HS-5 (cell line): Measurements from ENCODE around the gene C2CD2L.
"Not testable (repeated sequence)": the region's sequence is repeated elsewhere in the genome, so short reads cannot be mapped to it uniquely, and the experiment has no call there.

Experiments used
- DNase-seq: peaks from one replicate; pipeline ENCODE4 v3.0.0-alpha.2; 2012; ENCODE audit warnings: low read depth

The C2CD2L gene

DNA sequence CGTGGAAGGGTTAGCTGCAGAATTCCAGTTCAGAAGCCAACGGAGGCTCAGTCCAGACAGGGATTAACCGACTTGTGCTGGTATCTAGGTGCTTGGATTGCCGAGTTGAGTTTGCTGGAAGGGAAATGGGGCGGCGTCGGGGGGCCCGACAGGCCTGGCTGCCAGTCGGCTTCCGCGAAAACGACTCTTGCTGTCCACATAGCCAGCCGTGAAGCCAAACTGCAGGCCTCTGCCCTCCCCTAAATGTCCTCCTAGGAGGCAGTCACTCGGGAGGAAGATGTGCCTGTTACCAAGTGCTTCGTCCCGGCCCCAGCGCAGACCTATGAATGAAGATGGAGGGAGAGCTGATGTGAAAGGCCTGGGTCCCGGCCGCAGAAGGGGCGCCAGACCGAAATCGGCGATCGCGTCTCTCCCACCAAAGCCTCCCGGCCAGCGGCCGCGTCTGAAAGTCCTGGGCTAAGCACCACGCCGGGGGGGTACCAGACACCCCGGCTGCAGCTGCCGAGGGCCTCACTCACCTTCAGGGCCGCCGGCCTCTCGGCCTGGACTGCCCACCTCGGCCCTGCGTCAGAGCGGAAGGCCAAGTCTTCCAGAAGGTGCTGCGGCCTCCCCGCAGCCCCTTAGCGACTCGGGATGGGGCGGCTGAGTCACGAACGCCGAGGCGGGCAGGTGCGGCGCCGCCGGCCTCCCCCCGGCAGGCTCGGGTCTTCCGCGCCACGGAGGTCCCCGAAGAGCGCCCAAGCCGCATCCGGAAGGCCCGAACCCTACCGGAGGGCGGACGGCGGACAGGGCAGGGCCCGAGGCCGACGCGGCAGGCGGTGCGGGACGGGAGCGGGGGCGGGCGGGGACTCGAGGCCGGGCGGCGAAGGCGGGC lies 13.0 kb upstream of the C2CD2L start:
- no peak for DNase-seq

DNA sequence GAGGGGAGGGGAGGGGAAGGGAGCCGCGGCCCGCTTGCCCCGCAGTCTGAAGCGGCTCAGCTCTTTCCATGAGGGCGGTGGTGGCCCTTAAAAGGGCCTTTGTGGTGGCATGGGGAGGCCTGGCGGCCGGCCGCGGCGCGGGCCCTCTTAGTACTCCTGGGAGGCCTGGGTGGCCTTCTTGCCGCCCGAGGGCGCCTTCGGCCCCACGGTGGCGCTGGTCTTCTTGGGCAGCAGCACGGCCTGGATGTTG lies 12.4 kb upstream of the C2CD2L start:
- no peak for DNase-seq

DNA sequence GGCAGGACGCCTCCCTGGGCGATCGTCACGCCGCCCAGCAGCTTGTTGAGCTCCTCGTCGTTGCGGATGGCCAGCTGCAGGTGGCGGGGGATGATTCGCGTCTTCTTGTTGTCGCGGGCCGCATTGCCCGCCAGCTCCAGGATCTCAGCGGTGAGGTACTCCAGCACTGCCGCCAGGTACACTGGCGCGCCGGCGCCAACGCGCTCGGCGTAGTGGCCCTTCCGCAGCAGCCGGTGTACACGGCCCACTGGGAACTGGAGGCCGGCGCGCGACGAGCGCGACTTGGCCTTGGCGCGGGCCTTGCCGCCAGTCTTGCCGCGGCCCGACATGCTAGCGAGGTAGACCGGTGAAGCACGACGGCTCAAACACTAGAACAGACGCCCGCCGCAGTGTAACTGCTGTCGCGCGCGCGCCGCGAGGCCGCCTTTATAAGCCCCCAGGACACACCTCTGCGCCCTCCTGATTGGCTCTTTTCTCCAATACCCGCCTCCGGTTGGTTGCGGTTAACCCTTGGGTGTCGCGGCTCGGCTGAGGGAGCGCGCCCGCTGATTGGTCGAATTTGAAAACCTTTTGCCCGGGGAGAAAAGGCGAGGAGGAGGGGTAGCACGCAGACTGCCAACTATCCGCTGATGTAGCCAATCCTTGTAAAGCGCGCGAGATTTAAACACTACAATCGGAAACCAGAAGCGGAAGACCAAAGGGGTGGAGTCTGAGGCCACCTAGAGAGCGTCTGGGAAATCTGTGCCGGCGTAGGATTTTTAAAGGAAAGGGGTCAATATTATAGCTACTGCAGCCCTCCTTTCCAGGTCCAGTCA lies 11.9 kb upstream of the C2CD2L start:
- peak; percentile 94 for DNase-seq

DNA sequence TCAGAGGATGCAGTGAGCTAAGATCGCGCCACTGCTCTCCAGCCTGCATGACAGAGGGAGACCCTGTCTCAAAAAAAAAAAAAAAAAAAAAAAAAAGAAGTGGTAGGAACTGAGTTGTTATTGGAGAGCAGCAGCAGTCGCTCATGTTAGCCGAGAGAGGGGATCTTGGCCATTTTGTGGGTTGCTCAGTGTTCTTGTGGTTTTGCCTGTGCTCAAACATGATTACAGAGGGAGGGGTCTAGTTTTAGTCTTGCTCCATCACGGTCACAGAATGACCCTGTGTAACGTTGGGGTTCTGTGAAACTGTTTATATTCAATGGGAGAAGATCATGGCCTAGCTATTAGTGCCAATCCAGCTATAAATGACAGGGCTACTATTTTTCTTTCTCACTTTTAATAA lies 7.4 kb upstream of the C2CD2L start:
- DNase-seq, result no peak

DNA sequence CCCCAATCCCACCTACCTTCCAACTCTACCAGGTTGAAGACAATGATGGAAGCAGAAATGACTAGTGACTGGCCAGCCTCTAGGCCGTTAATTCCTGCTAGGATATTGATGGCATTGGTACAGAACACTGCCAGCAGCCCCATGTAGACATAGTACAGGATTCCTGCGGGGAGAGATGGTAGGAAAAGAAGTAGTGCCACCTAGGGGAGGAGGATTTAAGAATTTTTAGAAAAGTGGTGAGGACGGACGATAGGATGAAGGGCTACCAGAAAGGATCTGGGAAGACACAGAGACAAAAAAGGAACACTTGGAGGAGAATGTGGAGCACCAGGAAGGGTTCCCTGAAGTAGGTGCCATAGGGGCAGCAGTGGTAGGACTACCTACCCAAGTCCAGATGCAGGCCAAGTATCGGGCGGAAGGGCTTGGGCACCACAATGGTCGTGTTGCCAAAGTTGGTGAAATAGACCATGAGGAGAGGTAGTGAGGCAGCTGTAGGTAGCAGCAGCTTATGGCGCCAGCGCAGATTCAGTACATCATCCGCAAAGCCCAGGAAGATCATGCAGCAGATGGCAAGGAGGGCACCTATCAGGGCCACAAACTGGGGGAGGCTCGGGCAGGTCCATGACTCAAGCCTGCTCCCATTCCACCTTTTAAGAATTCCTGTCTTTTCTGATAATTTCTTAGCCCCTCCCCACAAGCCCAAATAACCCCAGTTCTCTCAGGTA lies 6.7 kb upstream of the C2CD2L start:
- no peak for DNase-seq

DNA sequence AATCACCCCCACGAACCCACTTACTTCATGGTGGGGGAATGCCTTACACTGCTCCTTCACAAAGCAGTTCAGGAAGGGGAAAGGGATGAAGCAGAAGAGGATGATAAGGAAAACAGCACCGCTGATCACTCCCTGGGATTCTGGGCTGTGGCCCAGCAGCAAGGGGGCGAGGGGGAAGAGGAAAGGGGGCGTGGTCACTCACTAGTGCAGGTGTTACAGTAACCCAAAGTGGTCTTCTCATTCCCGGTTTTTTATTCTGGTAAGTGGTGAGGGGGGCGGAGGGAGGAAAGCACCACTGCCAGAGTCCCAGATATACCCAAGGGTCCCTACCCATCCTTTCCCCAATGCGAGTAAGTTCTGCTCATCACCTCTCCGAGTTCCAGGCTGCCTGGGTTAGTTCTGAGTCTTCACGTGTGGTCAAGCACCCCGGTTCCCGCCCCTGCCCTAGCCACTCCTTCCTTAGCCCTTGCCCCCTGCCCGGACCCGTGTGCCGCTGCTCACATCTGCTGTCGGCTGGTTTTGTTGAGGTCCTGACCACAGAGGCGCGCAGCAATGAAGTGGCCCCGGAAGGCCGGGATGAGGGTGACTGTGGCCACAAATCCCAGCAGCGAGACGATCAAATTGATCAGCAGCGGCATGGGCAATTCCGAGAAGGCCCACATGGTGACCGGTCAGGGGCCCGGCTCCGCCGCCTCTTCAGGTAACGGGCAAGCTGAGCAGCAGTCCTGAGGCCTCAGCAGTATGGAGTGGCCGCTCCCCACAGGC lies 6.0 kb upstream of the C2CD2L start:
- no peak for DNase-seq

DNA sequence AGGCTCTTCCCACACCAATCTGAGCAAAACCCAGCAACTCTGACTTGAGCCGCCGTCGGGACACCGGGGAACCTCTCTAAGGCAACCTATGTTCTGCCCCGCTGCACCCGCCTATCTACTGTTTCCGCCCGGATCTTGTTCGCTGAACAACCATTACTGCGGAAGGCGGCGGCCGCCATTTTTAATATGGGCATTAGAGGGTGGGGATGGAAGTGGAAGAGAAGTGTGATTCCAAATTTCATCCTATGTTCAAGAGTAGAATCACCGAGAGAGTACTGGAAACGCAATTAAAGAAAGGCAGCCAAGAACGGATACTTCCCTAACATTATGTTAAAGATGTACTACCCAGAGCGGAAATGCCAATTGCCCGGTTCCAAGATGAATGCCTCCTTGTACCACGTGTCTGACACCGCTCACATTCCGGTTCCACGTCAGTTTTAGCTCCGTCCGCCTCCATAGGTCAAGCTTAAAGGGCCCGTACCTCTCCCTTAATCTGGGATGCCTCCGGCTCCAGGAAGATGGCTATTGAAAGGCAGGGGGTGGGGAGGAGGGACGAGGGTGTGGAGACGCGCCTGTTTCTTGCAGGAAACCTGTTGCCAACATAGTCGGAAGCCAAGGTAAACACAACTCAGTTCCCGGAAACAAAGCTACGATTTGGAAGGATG lies 5.3 kb upstream of the C2CD2L start, which contains the start of gene DPAGT1:
DPAGT1 (minus strand) TSS at position 95 of the 665 bp plus-strand sequence. CDS start 198 bp downstream, outside the sequence.
- peak; percentile 94 for DNase-seq

DNA sequence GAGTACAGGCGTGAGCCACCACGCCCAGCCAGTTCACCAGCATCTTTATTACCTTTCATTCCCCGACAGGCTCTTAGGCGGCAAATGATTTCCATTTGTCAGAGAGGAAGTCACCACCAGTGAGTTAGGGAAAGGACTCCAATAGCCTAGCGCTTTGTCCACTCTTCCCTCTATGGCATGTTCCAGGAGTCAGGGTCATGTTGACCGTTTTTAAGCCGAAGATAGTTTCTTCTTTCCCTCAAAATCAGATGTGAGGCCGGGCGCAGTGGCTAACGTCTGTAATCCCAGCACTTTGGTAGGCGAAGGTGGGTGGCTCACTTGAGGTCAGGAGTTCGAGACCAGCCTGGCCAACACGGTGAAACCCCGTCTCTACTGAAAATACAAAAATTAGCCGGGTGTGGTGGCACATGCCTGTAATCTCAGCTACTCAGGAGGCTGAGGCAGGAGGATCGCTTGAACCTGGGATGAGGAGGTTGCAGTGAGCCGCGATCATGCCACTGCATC lies 3.9 kb upstream of the C2CD2L start:
- DNase-seq, result not testable (repeated sequence)

DNA sequence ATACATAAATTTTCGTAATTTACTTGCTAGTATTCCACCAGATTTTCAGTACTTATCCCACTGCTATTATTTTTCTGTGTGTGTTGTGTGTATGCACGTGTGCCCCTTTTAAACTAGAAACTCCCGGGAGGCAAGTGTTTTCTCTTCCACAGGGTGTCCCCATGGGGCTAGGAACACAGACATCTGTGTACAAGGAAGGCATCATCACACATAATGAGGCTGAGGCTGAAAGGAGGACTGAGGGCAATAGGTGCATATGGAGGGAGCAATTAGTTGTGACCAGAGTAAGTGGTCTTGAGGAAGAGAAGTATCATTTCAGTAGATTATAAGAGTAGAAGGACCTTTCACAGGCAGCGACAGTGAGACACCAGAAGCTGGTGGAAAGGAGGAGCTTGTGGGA lies 3.4 kb upstream of the C2CD2L start:
- DNase-seq, result no peak

DNA sequence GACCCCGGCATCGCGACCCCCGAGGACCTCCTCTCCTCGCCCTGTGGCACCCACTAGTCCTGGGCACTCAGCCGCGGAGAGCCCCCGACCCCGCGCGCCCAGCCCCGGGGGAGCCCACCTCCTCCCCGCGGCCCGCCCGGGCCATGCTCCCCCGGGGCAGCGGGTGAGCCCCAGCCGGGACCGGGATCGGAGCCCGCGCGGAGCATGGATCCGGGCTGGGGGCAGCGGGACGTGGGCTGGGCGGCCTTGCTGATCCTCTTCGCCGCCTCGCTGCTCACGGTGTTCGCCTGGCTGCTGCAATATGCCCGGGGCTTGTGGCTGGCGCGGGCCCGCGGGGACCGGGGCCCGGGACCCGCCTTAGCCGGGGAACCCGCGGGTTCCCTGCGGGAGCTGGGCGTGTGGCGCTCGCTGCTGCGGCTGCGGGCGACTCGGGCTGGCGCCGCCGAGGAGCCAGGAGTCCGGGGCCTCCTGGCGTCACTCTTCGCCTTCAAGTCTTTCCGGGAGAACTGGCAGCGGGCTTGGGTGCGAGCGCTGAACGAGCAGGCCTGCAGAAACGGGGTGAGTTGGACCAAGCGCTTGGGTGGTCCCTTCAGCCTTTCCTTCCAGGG lies 498 bp downstream of the C2CD2L start:
- no peak for DNase-seq

DNA sequence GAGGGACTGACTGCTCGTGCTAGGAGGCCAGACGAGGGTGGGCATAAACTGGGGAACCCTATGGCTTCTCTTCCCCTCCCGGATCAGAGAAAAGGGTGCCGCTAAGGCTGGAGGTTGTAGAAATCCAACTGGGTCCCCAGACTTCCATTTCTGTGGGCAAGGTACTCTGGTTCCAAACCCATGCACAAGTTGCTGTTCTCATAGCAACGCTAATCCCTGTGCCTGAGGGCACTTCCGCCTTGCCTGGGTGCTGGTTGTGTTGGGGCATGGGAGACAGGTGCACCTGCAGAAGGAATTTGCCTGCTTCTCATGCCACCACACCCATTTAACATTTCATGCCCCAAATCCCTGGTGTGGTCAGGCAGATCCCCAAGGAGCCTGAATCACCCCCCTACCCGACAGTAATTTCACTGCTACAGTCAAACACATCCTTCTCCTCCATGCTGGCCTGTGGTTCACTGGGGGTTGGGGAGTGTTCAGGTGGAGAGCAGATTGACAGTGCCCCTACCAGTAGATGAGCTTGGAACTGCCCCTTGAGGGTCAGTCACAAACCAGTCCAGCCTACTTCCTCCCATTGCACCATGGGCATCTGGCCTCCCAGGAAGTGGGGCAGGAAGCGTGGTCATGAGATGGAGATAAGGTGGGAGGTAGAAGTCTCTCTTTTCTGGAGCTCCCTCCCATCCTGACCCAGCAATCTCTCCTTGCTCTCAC lies 1.2 kb downstream of the C2CD2L start:
- no peak for DNase-seq

DNA sequence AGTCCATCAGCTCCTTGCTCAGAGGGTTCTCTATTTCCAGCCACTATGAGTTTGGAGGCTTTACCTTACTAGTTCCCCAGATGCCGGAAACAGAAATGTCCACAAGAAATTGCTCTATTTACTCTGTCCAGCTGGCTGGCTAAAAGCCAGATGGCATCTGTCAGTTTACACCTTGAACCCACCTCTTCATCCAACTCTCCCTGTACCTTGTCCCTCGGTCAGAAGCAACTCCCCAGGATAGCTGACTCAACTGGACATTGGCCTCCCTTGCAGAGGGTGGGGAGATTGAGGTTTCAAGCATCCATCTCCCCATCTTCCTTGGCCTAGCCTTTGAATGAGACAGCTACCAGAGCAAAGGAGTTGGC lies 1.7 kb downstream of the C2CD2L start:
- DNase-seq, result no peak

DNA sequence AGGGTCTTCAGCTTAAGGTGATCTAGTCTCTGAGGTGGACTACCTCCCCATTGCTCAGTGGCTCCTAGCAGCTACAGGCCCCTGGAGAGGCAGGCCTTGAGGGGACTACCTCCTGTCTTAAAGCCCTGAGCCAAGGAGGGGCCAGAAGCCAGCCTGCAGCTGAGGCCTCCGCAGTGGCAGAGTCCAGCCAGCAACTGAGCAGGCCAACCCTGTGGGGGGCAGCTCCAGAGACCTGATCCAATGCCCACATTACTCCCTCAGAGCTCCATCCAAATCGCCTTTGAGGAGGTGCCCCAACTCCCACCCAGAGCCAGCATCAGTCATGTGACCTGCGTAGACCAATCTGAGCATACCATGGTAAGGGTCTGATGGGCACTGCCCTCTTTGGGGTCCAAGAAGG lies 2.7 kb downstream of the C2CD2L start:
- no peak for DNase-seq

DNA sequence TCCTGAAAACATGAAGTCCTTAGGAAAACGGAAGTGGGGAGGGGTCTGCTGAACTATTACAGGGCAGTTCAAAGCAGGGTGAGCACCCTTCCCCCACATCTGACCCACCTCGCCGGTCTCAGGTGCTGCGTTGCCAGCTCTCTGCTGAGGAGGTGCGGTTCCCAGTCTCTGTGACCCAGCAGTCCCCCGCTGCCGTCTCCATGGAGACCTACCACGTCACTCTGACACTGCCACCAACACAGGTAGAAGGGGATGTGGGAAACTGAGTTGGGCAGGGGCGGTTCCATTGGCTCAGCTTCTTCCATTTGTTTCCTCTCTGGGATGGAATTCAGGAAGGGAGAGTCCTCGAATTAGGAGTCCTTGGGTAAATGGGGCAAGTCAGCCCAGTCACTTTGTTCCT lies 3.3 kb downstream of the C2CD2L start:
- DNase-seq, result no peak

DNA sequence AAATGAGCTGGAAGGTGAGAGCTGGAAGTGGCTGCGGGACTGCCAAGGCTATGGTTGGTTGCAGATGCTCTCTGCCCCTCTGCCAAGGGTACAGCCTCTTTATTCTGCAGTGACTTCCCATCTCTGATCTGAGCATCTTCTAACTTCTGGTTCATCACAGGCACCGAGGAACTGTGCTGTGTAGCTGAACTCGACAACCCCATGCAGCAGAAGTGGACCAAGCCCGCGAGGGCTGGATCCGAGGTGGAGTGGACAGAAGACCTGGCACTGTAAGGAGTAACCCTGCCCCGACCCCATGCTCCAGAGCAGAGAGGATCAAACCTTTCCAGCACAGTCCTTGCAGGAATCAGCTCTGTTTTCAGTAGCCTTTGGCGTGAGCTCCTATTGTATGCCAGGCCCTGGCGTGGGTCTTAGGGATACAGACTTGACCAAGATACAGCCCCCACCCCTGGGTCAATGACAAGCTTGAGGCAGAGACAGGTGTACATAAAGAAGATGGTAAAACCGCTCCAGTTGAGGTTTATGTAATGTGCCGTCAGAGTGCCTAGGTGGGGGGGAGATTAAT lies 4.3 kb downstream of the C2CD2L start:
- DNase-seq, result no peak

DNA sequence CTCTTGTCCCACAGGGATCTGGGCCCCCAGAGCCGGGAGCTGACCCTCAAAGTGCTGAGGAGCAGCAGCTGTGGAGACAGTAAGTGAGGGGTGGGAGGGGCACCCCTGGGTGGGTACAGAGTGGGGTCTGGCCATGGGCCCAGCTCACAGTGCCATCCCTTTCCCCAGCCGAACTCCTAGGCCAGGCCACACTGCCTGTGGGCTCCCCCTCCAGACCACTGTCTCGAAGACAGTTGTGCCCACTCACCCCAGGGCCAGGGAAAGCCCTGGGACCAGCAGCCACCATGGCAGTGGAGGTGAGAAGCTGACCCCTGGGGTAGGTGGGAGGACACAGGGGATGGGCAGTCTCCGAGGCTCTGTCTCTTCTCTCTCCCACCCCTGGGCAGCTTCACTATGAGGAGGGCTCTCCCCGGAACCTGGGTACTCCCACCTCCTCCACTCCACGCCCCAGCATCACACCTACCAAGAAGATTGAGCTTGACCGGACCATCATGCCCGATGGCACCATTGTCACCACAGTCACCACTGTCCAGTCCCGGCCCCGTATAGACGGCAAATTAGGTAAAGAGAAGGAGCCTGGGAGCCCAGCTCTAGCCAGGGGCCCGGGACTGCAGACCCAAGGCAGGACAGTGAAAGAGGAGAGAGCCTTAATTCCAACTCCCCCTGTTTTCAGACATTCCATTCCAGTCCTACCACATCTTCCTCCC lies 5.3 kb downstream of the C2CD2L start:
- no peak for DNase-seq

DNA sequence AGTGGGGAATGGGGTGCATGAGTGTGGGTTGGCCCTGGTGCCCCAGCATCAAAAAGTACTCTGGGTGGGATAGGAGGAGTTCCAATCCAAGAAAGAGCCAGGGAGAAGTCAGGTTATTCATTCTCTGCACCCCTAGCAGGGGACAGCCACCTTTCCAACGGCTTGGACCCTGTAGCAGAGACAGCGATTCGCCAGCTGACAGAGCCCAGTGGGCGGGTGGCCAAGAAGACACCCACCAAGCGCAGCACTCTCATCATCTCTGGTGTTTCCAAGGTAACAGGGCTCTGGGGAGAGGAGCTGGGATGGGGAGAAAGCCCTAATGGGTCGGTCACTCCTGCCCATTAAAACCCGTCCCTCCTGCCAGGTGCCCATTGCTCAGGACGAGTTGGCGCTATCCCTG lies 6.6 kb downstream of the C2CD2L start:
- no peak for DNase-seq

DNA sequence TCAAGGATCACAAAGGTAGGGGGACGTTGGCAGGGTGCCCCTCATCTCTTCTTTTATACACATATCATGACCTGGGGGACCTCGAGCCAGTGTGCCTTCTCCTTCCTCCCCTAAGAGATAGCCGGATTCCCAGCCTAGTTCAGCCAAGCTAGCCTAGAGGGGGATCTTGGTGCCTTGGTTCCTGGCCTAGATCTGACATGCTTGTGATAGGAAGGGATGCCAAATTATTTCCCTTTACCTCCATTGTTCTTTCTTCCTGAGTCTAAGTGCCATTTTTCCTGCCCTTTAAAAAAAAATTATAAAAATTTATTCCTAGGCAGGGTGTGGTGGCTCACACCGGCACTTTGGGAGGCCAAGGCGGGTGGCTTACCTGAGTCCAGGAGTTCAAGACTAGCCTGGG lies 7.2 kb downstream of the C2CD2L start:
- no peak for DNase-seq

DNA sequence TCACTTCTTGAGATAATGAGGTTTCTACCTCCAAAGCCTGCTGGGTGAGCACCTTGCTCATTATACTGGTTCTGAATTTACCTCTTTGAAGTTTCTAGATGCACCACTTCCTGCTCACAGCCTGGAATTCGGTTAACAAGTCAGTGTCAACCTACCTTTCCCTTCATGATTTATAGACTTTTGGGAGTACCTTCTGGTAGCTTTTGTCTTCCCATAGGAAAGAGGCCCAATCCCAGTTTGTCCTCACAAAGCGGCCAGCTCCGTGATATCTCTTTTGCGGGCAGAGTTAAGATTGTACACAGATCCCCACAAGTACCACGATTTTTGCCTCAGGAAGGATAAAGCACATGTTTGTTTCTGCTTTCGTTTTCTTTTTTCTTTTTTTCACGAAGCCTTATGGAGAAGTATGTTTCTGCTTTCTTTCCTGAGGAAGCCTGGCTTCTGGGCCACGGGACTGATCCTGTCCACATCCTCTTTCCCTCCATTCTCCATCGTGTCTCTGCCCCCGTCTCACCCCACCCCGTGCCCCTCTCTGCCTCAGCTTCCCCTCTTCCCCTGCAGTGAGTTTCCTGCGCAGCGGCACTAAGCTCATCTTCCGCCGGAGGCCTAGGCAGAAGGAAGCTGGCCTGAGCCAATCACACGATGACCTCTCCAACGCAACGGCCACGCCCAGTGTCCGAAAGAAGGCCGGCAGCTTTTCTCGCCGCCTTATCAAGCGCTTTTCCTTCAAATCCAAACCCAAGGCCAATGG lies 8.5 kb downstream of the C2CD2L start:
- no peak for DNase-seq
